GM12878 (cell line): ENCODE results near the gene MSGN1. TPM values are rescaled to one million over a fixed set of nuclear protein-coding genes. Genes with fewer than 3 reads are reported as not detected.

Experiments
- ATAC-seq: fragments of 200-7000 bp; cut with Tn5 transposase; 3 replicates; pipeline ENCODE4 v1.9.1; 2020; ENCODE audit warnings: mild to moderate bottlenecking, moderate library complexity
- BruUV-seq: library from RNA; stranded (reverse); fragments of 400-500 nt; replicated peaks from 2 replicates; lab custom pipeline; 2021; lab: Mats Ljungman, UMichigan
- CTCF ChIA-PET: fragments of 300-600 bp; sonication (Branson Sonifier 250); formaldehyde crosslinking; extraction: SDS; loops from one replicate; lab custom pipeline; 2021; ENCODE audit warnings: inconsistent platforms; lab: Yijun Ruan, JAX
- POLR2A ChIA-PET: fragments of 350-600 bp; formaldehyde crosslinking; extraction: SDS; loops from one replicate; lab custom pipeline; 2021; ENCODE audit warnings: inconsistent platforms; lab: Charles Lee
- RAD21 ChIA-PET: fragments of 300-600 bp; sonication (Branson Sonifier 250); formaldehyde crosslinking; loops from one replicate; lab custom pipeline; 2023; ENCODE audit warnings: antibody characterized with exemption; ENCODE audit not compliant: unreplicated experiment; lab: Charles Lee
- SMC1A ChIA-PET: fragments of 300-600 bp; sonication (Branson Sonifier 250); formaldehyde crosslinking; loops from one replicate; lab custom pipeline; 2023; ENCODE audit not compliant: unreplicated experiment, uncharacterized antibody; lab: Charles Lee
- DNase-seq: peaks from one replicate; pipeline ENCODE4 v3.0.0-alpha.2; 2011; ENCODE audit warnings: low read depth, low spot score
- FAIRE-seq: peaks from 3 replicates; lab custom pipeline; 2011; peaks lifted over from hg19 to GRCh38; lab: Jason Lieb, UNC
- H2AFZ ChIP-seq: 2 replicates; pipeline ENCODE4 v1.6.0; 2011; ENCODE audit warnings: low read depth, low read length, control low read depth; ENCODE audit not compliant: control insufficient read depth
- H3K27ac ChIP-seq: 2 replicates; pipeline ENCODE4 v1.5.1; 2011; ENCODE audit warnings: control low read depth; ENCODE audit not compliant: control insufficient read depth, insufficient read depth
- H3K27me3 ChIP-seq, 2 experiments: replicated peaks in 1 of 2; 2 replicates each; pipeline versions ENCODE4 v1.6.0 to v1.6.1; 2011; ENCODE audit warnings: low read length in 1 of 2; ENCODE audit not compliant: control insufficient read depth in 2 of 2, insufficient read depth in 2 of 2
- H3K36me3 ChIP-seq, 2 experiments: 2 replicates each; pipeline ENCODE4 v1.5.1; 2011; ENCODE audit warnings: low read length in 1 of 2; ENCODE audit not compliant: control insufficient read depth in 2 of 2, insufficient read depth in 2 of 2
- H3K4me1 ChIP-seq: 2 replicates; pipeline ENCODE4 v1.6.1; 2011; ENCODE audit warnings: mild to moderate bottlenecking, low read length, moderate library complexity, mixed read lengths; ENCODE audit not compliant: control insufficient read depth, insufficient read depth
- H3K4me2 ChIP-seq: 2 replicates; pipeline ENCODE4 v1.6.0; 2011; ENCODE audit warnings: control low read depth; ENCODE audit not compliant: control insufficient read depth, insufficient read depth
- H3K4me3 ChIP-seq: fragments of 200-600 bp; sonication (generic); 2 replicates; pipeline ENCODE4 v1.5.1; 2016
- H3K79me2 ChIP-seq: 2 replicates; pipeline ENCODE4 v1.6.0; 2011; ENCODE audit warnings: low read length; ENCODE audit not compliant: control insufficient read depth, insufficient read depth
- H3K9ac ChIP-seq: 2 replicates; pipeline ENCODE4 v1.8.0; 2011; ENCODE audit warnings: low read length, control low read depth, mixed read lengths; ENCODE audit not compliant: control insufficient read depth, insufficient read depth
- H3K9me3 ChIP-seq: replicated peaks from 3 replicates; pipeline ENCODE4 v1.5.1; 2011; ENCODE audit warnings: mild to moderate bottlenecking, low read length; ENCODE audit not compliant: control insufficient read depth, insufficient read depth
- H4K20me1 ChIP-seq: 2 replicates; pipeline ENCODE4 v1.6.0; 2011; ENCODE audit not compliant: control insufficient read depth, insufficient read depth
- CBX5 ChIP-seq: sonication (generic); IDR thresholded peaks from 2 replicates; pipeline ENCODE4 v1.6.1; 2016; ENCODE audit warnings: low read depth, moderate library complexity, mild to moderate bottlenecking, inconsistent platforms
- CREB1 ChIP-seq: IDR thresholded peaks from 2 replicates; pipeline ENCODE4 v1.6.1; 2012; ENCODE audit warnings: low read depth, mild to moderate bottlenecking, inconsistent platforms
- MEF2B ChIP-seq: fragments of 450-650 bp; IDR thresholded peaks from 2 replicates; pipeline ENCODE4 v1.6.1; 2018; ENCODE audit warnings: mild to moderate bottlenecking, moderate library complexity; ENCODE audit not compliant: partially characterized antibody, poor library complexity, severe bottlenecking
- MTA3 ChIP-seq: IDR thresholded peaks from 2 replicates; pipeline ENCODE4 v1.6.1; 2012; ENCODE audit warnings: low read length, inconsistent platforms, borderline replicate concordance
- PBX3 ChIP-seq: IDR thresholded peaks from 2 replicates; pipeline ENCODE4 v1.6.1; 2011; ENCODE audit warnings: mild to moderate bottlenecking, low read depth, low read length, moderate library complexity; ENCODE audit not compliant: insufficient replicate concordance
- RELA ChIP-seq: fragments of 450-650 bp; IDR thresholded peaks from 2 replicates; pipeline ENCODE4 v1.8.0; 2014; ENCODE audit warnings: borderline replicate concordance; ENCODE audit not compliant: partially characterized antibody
- SMAD1 ChIP-seq: fragments of 450-650 bp; IDR thresholded peaks from 2 replicates; pipeline ENCODE4 v1.6.1; 2018; ENCODE audit warnings: mild to moderate bottlenecking, low read depth; ENCODE audit not compliant: partially characterized antibody
- SP1 ChIP-seq: IDR thresholded peaks from one replicate; pipeline ENCODE4 v1.6.1; 2011; ENCODE audit warnings: low read depth, low read length
- SUPT20H ChIP-seq: IDR thresholded peaks from 2 replicates; pipeline ENCODE4 v1.6.1; 2011; ENCODE audit warnings: low read depth, mild to moderate bottlenecking, low read length, moderate library complexity, borderline replicate concordance; ENCODE audit not compliant: control insufficient read depth
- TCF3 ChIP-seq: IDR thresholded peaks from 2 replicates; pipeline ENCODE4 v1.6.1; 2012; ENCODE audit warnings: low read depth, mild to moderate bottlenecking, low read length, borderline replicate concordance; ENCODE audit not compliant: insufficient read depth
- TCF7 ChIP-seq: IDR thresholded peaks from 2 replicates; pipeline ENCODE4 v1.6.1; 2014; ENCODE audit warnings: antibody characterized with exemption, borderline replicate concordance
- ZNF217 ChIP-seq: fragments of 450-650 bp; IDR thresholded peaks from 2 replicates; pipeline ENCODE4 v1.6.1; 2017; ENCODE audit warnings: antibody characterized with exemption, mild to moderate bottlenecking
- ZNF274 ChIP-seq: IDR thresholded peaks from one replicate; pipeline ENCODE4 v1.8.0; 2011; ENCODE audit not compliant: insufficient read length, insufficient read depth
- WGBS: methylation state at CpG from one replicate; pipeline ENCODE4 v1.1.6; 2016; ENCODE audit warnings: low lambda C conversion rate; ENCODE audit not compliant: insufficient replicate concordance, insufficient coverage; ENCODE audit errors: missing lambda C conversion rate; 5-methylcytosine and 5-hydroxymethylcytosine counted together
- in situ Hi-C: fragments of 300-500 bp; cut with MboI; formaldehyde crosslinking; loops from 9 replicates; pipeline ENCODE4 v1.14.3; 2018; ENCODE audit warnings: mixed read lengths
- intact Hi-C: fragments of 100-400 bp; cut with micrococcal nuclease; formaldehyde crosslinking; loops from one replicate; pipeline ENCODE4 v1.14.2; 2022; ENCODE audit not compliant: unreplicated experiment
- polyA plus RNA-seq, 11 experiments: library from polyadenylated mRNA; depleted of rRNA in 4 of 11; unstranded in 6 of 11; stranded (reverse) in 5 of 11; fragments of >200 nt; fragmentation: Nextera tagmentation in 4 of 11; fragmentation: Illumina TruSeq in 1 of 11; extraction: Ambion mirVana in 4 of 11; extraction: Trizol in 1 of 11; gene quantifications; 1 replicate in 1 of 11; 2 replicates in 10 of 11; pipeline versions ENCODE4 v1.2.1 to v1.2.3, GENCODE V29; 2011 to 2016; ENCODE audit warnings: inconsistent platforms in 2 of 11, missing spikeins in 2 of 11, low read depth in 1 of 11
- total RNA-seq, 4 experiments: library from RNA; depleted of rRNA in 3 of 4; stranded (reverse); fragments of >200 nt in 3 of 4; fragmentation: Illumina TruSeq in 1 of 4; extraction: Trizol in 1 of 4; gene quantifications; 2 replicates each; pipeline versions ENCODE4 v1.2.1 to v1.2.3, GENCODE V29; 2013 to 2021

Gene MSGN1
- total and polyA plus RNA-seq, 10 of the 15 experiments (the other 5 are each of a cell fraction or from before 2014, with no cell fraction given) = 0.27 TPM; not detected in 9

DNA sequence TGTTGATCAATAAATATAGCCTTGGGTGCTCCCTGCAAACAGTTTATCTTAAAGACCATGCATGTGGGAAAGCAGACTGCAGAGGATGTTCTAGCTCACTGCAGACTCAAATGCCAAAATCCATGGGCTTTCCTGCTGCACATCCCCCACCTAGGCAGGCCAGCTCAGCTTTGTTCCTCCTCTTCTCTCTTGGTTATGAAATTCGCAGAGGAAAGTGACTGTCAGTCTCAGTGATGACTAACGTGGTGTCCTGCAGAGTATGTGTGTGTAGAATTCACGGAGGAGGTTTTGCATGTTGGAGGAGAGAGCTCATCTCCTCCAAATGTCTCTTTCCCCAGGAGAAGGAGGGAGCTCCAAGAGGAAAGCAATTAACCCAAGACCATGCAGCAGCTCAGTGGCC, 40.8 kb downstream of the MSGN1 start:
- H3K36me3 ChIP-seq = no peaks in the 10 kb centered on the region
- intact Hi-C loops (loop anchor here (10.0 kb wide), 1 partner anchor 258 kb away; no protein-coding TSS in a partner anchor), in situ Hi-C loops (no loop called here)
- ChIA-PET POLR2A (no interaction called here), RAD21 (no interaction called here), SMC1A (interaction anchor here (0.9 kb wide), 1 partner anchor 148 kb away, joined by 3 read pairs; no protein-coding TSS in a partner anchor), CTCF (interaction anchor here (1.4 to 1.7 kb wide), 2 partner anchors 8 to 293 kb away, joined by 4 to 5 read pairs; no protein-coding TSS in a partner anchor)
- 14% methylated on average over 3 of the region's 3 CpGs for WGBS
- H4K20me1 ChIP-seq = no peaks in the 10 kb centered on the region
- no peaks in the 10 kb centered on the region for H3K79me2 ChIP-seq
- H3K9me3 ChIP-seq = no peaks in the 10 kb centered on the region; the same call in 2 of the 3 replicates
- no peak for FAIRE-seq
- BruUV-seq = no TSS peak
- no peak for ATAC-seq
- no peak overlapping the region for H3K4me3 ChIP-seq
- no peak overlapping the region for H3K4me2 ChIP-seq
- no peaks in the 10 kb centered on the region; a peak in 1 of 4 replicates for H3K27me3 ChIP-seq
- H3K27ac ChIP-seq = no peak overlapping the region
- no peak for DNase-seq
- H2AFZ ChIP-seq = no peak overlapping the region
- H3K9ac ChIP-seq = no peak overlapping the region
- H3K4me1 ChIP-seq = no peaks in the 10 kb centered on the region
- TF ChIP-seq MTA3 (no peak), PBX3 (no peak), ZNF274 (no peak), TCF7 (no peak), TCF3 (no peak), CBX5 (no peak), MEF2B (no peak), RELA (no peak), SUPT20H (no peak), CREB1 (no peak), SMAD1 (no peak), SP1 (no peak), ZNF217 (no peak)
